Progenitor cell of endocrine pancreas (in vitro differentiated cells): Measurements from ENCODE around the gene ARRB1. TPM values are rescaled to one million over a fixed set of nuclear protein-coding genes. Genes with fewer than 3 reads are reported as not detected.

Source experiments
- DNase-seq: peaks from one replicate; pipeline ENCODE4 v3.0.0; 2021; ENCODE audit warnings: low spot score; ENCODE audit not compliant: unreplicated experiment
- H3K27ac Mint-ChIP-seq: 2 replicates; pipeline ENCODE4 v1.8.0; 2021; ENCODE audit warnings: mild to moderate bottlenecking, moderate library complexity, mixed read lengths
- H3K27me3 Mint-ChIP-seq: 2 replicates; pipeline ENCODE4 v1.8.0; 2021; ENCODE audit warnings: mixed read lengths
- H3K36me3 Mint-ChIP-seq: 2 replicates; pipeline ENCODE4 v1.8.0; 2022; ENCODE audit warnings: mixed read lengths; ENCODE audit not compliant: insufficient read depth
- H3K4me1 Mint-ChIP-seq: 2 replicates; pipeline ENCODE4 v1.8.0; 2021; ENCODE audit warnings: low read depth, mixed read lengths
- H3K4me3 Mint-ChIP-seq: 2 replicates; pipeline ENCODE4 v1.8.0; 2021; ENCODE audit warnings: low read depth, mild to moderate bottlenecking, moderate library complexity, mixed read lengths
- H3K9me3 Mint-ChIP-seq: 2 replicates; pipeline ENCODE4 v1.8.0; 2021; ENCODE audit warnings: low read depth, mixed read lengths
- total RNA-seq: library from RNA; stranded (reverse); gene quantifications from 2 replicates; pipeline ENCODE4 v1.2.1, GENCODE V29; 2021
- TF ChIP-seq, protein P1 (sequence below): fragments of 200-600 bp; sonication (generic); IDR thresholded peaks from one replicate; pipeline ENCODE4 v1.5.0; 2021; ENCODE audit warnings: antibody characterized with exemption, mild to moderate bottlenecking; ENCODE audit not compliant: unreplicated experiment

Gene ARRB1
- total RNA-seq, 1 donor from 2014 or later = 32.5 TPM

- peaks cover 3% of the 10 kb centered on the region for H3K27me3 Mint-ChIP-seq
- no peaks in the 10 kb centered on the region for H3K4me1 Mint-ChIP-seq
- H3K4me3 Mint-ChIP-seq = no peak overlapping the region
- no peaks in the 10 kb centered on the region for H3K9me3 Mint-ChIP-seq
- peaks cover 4% of the 10 kb centered on the region for H3K36me3 Mint-ChIP-seq
- no peak overlapping the region for H3K27ac Mint-ChIP-seq
- DNase-seq = no peak
- TF ChIP-seq, protein P1, sequence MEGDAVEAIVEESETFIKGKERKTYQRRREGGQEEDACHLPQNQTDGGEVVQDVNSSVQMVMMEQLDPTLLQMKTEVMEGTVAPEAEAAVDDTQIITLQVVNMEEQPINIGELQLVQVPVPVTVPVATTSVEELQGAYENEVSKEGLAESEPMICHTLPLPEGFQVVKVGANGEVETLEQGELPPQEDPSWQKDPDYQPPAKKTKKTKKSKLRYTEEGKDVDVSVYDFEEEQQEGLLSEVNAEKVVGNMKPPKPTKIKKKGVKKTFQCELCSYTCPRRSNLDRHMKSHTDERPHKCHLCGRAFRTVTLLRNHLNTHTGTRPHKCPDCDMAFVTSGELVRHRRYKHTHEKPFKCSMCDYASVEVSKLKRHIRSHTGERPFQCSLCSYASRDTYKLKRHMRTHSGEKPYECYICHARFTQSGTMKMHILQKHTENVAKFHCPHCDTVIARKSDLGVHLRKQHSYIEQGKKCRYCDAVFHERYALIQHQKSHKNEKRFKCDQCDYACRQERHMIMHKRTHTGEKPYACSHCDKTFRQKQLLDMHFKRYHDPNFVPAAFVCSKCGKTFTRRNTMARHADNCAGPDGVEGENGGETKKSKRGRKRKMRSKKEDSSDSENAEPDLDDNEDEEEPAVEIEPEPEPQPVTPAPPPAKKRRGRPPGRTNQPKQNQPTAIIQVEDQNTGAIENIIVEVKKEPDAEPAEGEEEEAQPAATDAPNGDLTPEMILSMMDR = no peak
These were observed 86.5 kb downstream of the ARRB1 start for GRCh38 chr11:75264971-75265370.

- H3K36me3 Mint-ChIP-seq = peaks cover 4% of the 10 kb centered on the region
- no peaks in the 10 kb centered on the region for H3K4me1 Mint-ChIP-seq
- H3K4me3 Mint-ChIP-seq = no peak overlapping the region
- H3K27me3 Mint-ChIP-seq = peaks cover 6% of the 10 kb centered on the region
- H3K9me3 Mint-ChIP-seq = no peaks in the 10 kb centered on the region
- no peak for DNase-seq
- no peak overlapping the region for H3K27ac Mint-ChIP-seq
- TF ChIP-seq, protein P1 = no peak
These were observed 87.1 kb downstream of the ARRB1 start for GRCh38 chr11:75264356-75264755.

DNA sequence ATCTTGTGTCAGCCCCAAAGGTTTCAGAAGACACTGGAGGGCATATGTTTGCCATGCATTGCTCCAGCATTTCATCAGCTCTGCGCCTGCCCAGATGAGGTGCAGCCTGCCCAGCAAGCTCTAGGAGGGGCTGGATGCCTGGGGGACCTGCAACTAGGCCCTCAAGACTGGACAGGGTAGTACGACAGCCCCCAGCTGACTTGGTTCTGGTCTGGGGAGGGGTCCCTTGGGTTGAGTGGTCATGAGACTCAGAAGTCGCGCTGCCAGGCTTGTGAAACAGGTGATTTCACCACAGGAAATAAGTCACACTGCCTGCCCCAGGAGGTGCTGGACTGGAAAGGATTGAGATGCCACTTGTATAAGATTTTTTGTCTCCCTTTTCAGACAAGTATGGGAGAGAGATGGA is 87.5 kb downstream of the ARRB1 start:
- Mint-ChIP-seq H3K36me3 (peaks cover 4% of the 10 kb centered on the region), H3K27ac (no peak overlapping the region), H3K4me3 (no peak overlapping the region), H3K27me3 (peaks cover 6% of the 10 kb centered on the region), H3K9me3 (no peaks in the 10 kb centered on the region), H3K4me1 (no peaks in the 10 kb centered on the region)
- DNase-seq = no peak
- TF ChIP-seq, protein P1 = no peak

DNA sequence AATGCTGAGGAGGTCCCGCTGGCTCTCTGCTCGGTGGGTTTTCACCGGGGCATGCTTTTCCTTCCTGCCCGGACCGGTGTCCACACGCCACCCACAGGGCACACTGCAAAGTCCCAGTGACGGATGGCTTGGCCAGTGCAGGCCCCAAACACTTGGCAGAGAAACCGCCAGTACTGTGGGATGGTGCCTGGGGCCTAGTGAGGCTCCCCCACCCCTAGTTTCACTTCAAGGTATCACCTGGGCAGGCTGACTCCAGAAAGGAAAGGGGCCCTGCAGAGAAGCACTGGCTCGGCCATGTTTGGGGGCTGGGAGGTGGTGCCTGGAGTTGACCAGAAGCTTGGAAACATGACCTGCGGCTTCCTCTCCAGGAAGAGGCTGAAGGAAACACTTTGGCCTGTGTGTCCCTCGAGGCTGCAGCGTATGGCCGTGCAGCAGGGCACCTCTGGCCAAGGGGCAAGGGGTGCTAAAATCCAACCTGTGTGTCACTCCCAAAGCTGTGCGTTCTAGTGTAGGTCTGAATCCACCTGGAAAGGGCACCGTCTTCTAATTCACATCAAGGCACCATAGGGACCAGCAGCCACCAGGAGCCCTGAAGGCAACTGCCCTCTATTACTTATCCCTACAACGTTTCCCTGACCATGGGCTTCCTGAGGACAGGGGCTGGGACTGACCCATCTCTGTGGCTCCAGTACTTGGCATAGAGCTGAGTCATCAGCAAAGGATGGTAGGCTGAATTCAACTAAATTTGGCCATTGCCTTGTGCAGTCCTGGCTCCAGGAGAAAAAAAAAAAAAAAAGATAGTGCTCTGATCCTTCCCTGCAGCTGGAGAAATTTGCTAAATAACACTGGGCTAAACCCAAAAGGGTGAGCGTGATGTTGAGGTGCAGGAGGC is 88.3 kb downstream of the ARRB1 start:
- Mint-ChIP-seq H3K36me3 (peaks cover 4% of the 10 kb centered on the region), H3K9me3 (no peaks in the 10 kb centered on the region), H3K27ac (no peak overlapping the region), H3K27me3 (peaks cover 6% of the 10 kb centered on the region), H3K4me3 (no peak overlapping the region), H3K4me1 (no peaks in the 10 kb centered on the region)
- DNase-seq = no peak
- TF ChIP-seq, protein P1 = no peak

- Mint-ChIP-seq H3K27me3 (peaks cover 8% of the 10 kb centered on the region), H3K27ac (no peak overlapping the region), H3K9me3 (no peaks in the 10 kb centered on the region), H3K36me3 (peaks cover 1% of the 10 kb centered on the region), H3K4me3 (no peak overlapping the region), H3K4me1 (no peaks in the 10 kb centered on the region)
- TF ChIP-seq, protein P1 = no peak
- no peak for DNase-seq
These were observed 89.0 kb downstream of the ARRB1 start for GRCh38 chr11:75262436-75262835.
